K562 (cell line): ENCODE measurements around the gene CST6. TPM values are rescaled to one million over a fixed set of nuclear protein-coding genes. Genes with fewer than 3 reads are reported as not detected.

Experiments used
- ATAC-seq: fragments of 200-7000 bp; cut with Tn5 transposase; 3 replicates; pipeline ENCODE4 v1.9.1; 2020; ENCODE audit warnings: moderate library complexity
- BruUV-seq: library from RNA; stranded (reverse); fragments of 400-500 nt; replicated peaks from 2 replicates; lab custom pipeline; 2021; lab: Mats Ljungman, UMichigan
- CTCF ChIA-PET: fragments of 300-600 bp; formaldehyde crosslinking; extraction: SDS; loops from one replicate; lab custom pipeline; 2021; ENCODE audit warnings: low intra/inter-chr PET ratio; lab: Yijun Ruan, JAX
- POLR2A ChIA-PET: fragments of 300-600, 350-650 bp; sonication (Branson Sonifier 250); formaldehyde crosslinking; extraction: SDS; loops from one replicate; lab custom pipeline; 2021; ENCODE audit warnings: antibody characterized with exemption, inconsistent platforms; lab: Yijun Ruan, JAX
- DNase-seq, 4 experiments: peaks; one replicate each; pipeline versions ENCODE4 v3.0.0 to v3.0.0-alpha.2; 2011 to 2018; ENCODE audit warnings: low spot score in 3 of 4, mixed read lengths in 3 of 4; ENCODE audit errors: extremely low read depth in 1 of 4
- FAIRE-seq: peaks from 2 replicates; lab custom pipeline; 2011; peaks lifted over from hg19 to GRCh38; lab: Jason Lieb, UNC
- H2AFZ ChIP-seq: 2 replicates; pipeline ENCODE4 v1.6.0; 2011; ENCODE audit warnings: low read depth, low read length, control low read depth, inconsistent platforms
- H3K27ac ChIP-seq: fragments of 200-600 bp; 3 replicates; pipeline ENCODE4 v1.8.0; 2011; ENCODE audit warnings: low read depth, mild to moderate bottlenecking, control low read depth, inconsistent platforms, low read length, moderate library complexity, mixed read lengths; ENCODE audit errors: extremely low read depth
- H3K27me3 ChIP-seq, 2 experiments: fragments of 300-600 bp in 1 of 2; 2 replicates in 1 of 2; 3 replicates in 1 of 2; pipeline versions ENCODE4 v1.6.0 to v1.8.0; 2011; ENCODE audit warnings: inconsistent platforms in 2 of 2, low read length in 2 of 2, mild to moderate bottlenecking in 1 of 2, mixed read lengths in 1 of 2, moderate library complexity in 1 of 2; ENCODE audit not compliant: control insufficient read depth in 2 of 2, insufficient read depth in 2 of 2
- H3K36me3 ChIP-seq: fragments of 300-600 bp; 3 replicates; pipeline ENCODE4 v1.8.0; 2011; ENCODE audit warnings: mild to moderate bottlenecking, low read length, inconsistent platforms; ENCODE audit not compliant: control insufficient read depth, insufficient read depth
- H3K4me1 ChIP-seq, 2 experiments: fragments of 200-600 bp in 1 of 2; replicated peaks in 1 of 2; 2 replicates in 1 of 2; 3 replicates in 1 of 2; pipeline versions ENCODE4 v1.5.1 to v1.8.0; 2011; ENCODE audit warnings: inconsistent platforms in 2 of 2, low read length in 2 of 2, mild to moderate bottlenecking in 1 of 2, mixed read lengths in 1 of 2, moderate library complexity in 1 of 2; ENCODE audit not compliant: control insufficient read depth in 2 of 2, insufficient read depth in 2 of 2
- H3K4me2 ChIP-seq: 2 replicates; pipeline ENCODE4 v1.6.1; 2011; ENCODE audit warnings: low read length, control low read depth, inconsistent platforms, mixed read lengths; ENCODE audit not compliant: insufficient read depth
- H3K4me3 ChIP-seq: fragments of 200-600 bp; sonication (generic), shearing (Covaris generic); 2 replicates; pipeline ENCODE4 v1.5.1; 2016; ENCODE audit warnings: control low read depth, inconsistent platforms
- H3K79me2 ChIP-seq: fragments of 200-600 bp; 3 replicates; pipeline ENCODE4 v1.8.0; 2011; ENCODE audit warnings: low read length, inconsistent platforms; ENCODE audit not compliant: control insufficient read depth, insufficient read depth
- H3K9ac ChIP-seq, 2 experiments: 2 replicates each; pipeline versions ENCODE4 v1.6.0 to v1.6.1; 2011; ENCODE audit warnings: low read depth in 2 of 2, low read length in 2 of 2, control low read depth in 1 of 2, inconsistent platforms in 1 of 2, mild to moderate bottlenecking in 1 of 2, mixed read lengths in 1 of 2; ENCODE audit not compliant: insufficient read depth in 1 of 2
- H3K9me1 ChIP-seq: one replicate; pipeline ENCODE4 v1.6.0; 2011; ENCODE audit warnings: inconsistent platforms, mild to moderate bottlenecking, low read length, moderate library complexity; ENCODE audit not compliant: control insufficient read depth, insufficient read depth
- H3K9me3 ChIP-seq: replicated peaks from 2 replicates; pipeline ENCODE4 v1.5.1; 2011; ENCODE audit warnings: low read depth, low read length, inconsistent platforms; ENCODE audit not compliant: control insufficient read depth, insufficient read depth
- H4K20me1 ChIP-seq: replicated peaks from 2 replicates; pipeline ENCODE4 v1.6.1; 2011; ENCODE audit warnings: low read length, inconsistent platforms, mixed read lengths; ENCODE audit not compliant: control insufficient read depth, insufficient read depth
- ADNP ChIP-seq: fragments of 200-800 bp; sonication (Bioruptor generic); IDR thresholded peaks from 2 replicates; pipeline ENCODE4 v1.6.1; 2016; ENCODE audit warnings: missing genetic modification characterization, missing compliant biosample characterization
- BCOR ChIP-seq: fragments of 450-650 bp; IDR thresholded peaks from 2 replicates; pipeline ENCODE4 v1.6.1; 2016
- CEBPB ChIP-seq: fragments of 450-650 bp; IDR thresholded peaks from 2 replicates; pipeline ENCODE4 v1.6.1; 2016; ENCODE audit warnings: missing genetic modification characterization, missing compliant biosample characterization
- DMBX1 ChIP-seq: fragments of 250-450 bp; sonication (Bioruptor Pico); IDR thresholded peaks from 2 replicates; pipeline ENCODE4 v1.8.0; 2022; ENCODE audit warnings: inconsistent platforms, mild to moderate bottlenecking, moderate library complexity, borderline replicate concordance
- ELF1 ChIP-seq: fragments of 200-800 bp; sonication (Bioruptor generic); IDR thresholded peaks from 2 replicates; pipeline ENCODE4 v1.6.1; 2016; ENCODE audit warnings: missing genetic modification characterization, missing compliant biosample characterization
- HDAC2 ChIP-seq: fragments of 450-650 bp; IDR thresholded peaks from 2 replicates; pipeline ENCODE4 v1.6.1; 2016; ENCODE audit warnings: mild to moderate bottlenecking
- NCOA2 ChIP-seq, 2 experiments: fragments of 450-650 bp; IDR thresholded peaks; 2 replicates each; pipeline ENCODE4 v1.6.1; 2018; ENCODE audit warnings: mild to moderate bottlenecking in 2 of 2, moderate library complexity in 1 of 2; ENCODE audit not compliant: partially characterized antibody in 2 of 2
- NFIC ChIP-seq: fragments of 450-650 bp; IDR thresholded peaks from 2 replicates; pipeline ENCODE4 v1.6.1; 2017; ENCODE audit warnings: mild to moderate bottlenecking, inconsistent platforms
- RAD21 ChIP-seq, 2 experiments: fragments of 250-450 bp in 1 of 2; fragments of 450-650 bp in 1 of 2; sonication (Bioruptor Pico) in 1 of 2; formaldehyde crosslinking in 1 of 2; IDR thresholded peaks in 1 of 2; conservative IDR thresholded peaks in 1 of 2; 2 replicates each; pipeline versions ENCODE4 v1.4.0 to v1.8.0; 2020 to 2022; ENCODE audit warnings: mild to moderate bottlenecking in 2 of 2, moderate library complexity in 1 of 2
- SMC3 ChIP-seq: conservative IDR thresholded peaks from 2 replicates; pipeline ENCODE4 v1.6.1; 2011; ENCODE audit warnings: low read depth, low read length, improper control_type of control experiment; ENCODE audit not compliant: insufficient read depth
- TCF7 ChIP-seq: sonication (generic); IDR thresholded peaks from 2 replicates; pipeline ENCODE4 v1.6.1; 2016; ENCODE audit warnings: antibody characterized with exemption, borderline replicate concordance
- TGIF2 ChIP-seq: sonication (generic); formaldehyde crosslinking; IDR thresholded peaks from 2 replicates; pipeline ENCODE4 v1.8.1; 2022; ENCODE audit warnings: mild to moderate bottlenecking, missing genetic modification reagents, moderate library complexity
- ZFP1 ChIP-seq: fragments of 450-650 bp; formaldehyde crosslinking; IDR thresholded peaks from 2 replicates; pipeline ENCODE4 v1.4.0; 2020; ENCODE audit warnings: mild to moderate bottlenecking, mixed read lengths
- ZFP36 ChIP-seq: fragments of 150-350 bp; IDR thresholded peaks from 2 replicates; pipeline ENCODE4 v1.6.1; 2018; ENCODE audit warnings: low read length, low read depth; ENCODE audit not compliant: partially characterized antibody
- ZNF121 ChIP-seq: sonication (generic); formaldehyde crosslinking; conservative IDR thresholded peaks from 2 replicates; pipeline ENCODE4 v1.8.0; 2022; ENCODE audit warnings: missing genetic modification reagents
- ZNF124 ChIP-seq: sonication (generic); formaldehyde crosslinking; IDR thresholded peaks from 2 replicates; pipeline ENCODE4 v1.8.1; 2022; ENCODE audit warnings: missing genetic modification reagents
- ZNF143 ChIP-seq: sonication (generic); formaldehyde crosslinking; IDR thresholded peaks from 2 replicates; pipeline ENCODE4 v1.9.0; 2022; ENCODE audit warnings: mild to moderate bottlenecking, missing genetic modification reagents
- ZNF830 ChIP-seq: fragments of 250-450 bp; sonication (Bioruptor Pico); IDR thresholded peaks from 2 replicates; pipeline ENCODE4 v1.5.0; 2021; ENCODE audit warnings: mild to moderate bottlenecking
- WGBS: fragments of 100-300 bp; shearing (Covaris generic); methylation state at CpG from one replicate; pipeline ENCODE4 v1.1.6; 2016; ENCODE audit warnings: low coverage, mixed read lengths; ENCODE audit not compliant: insufficient coverage; ENCODE audit errors: missing lambda C conversion rate; 5-methylcytosine and 5-hydroxymethylcytosine counted together
- in situ Hi-C: fragments of 300-500 bp; cut with MboI; formaldehyde crosslinking; loops from 4 replicates; pipeline ENCODE4 v1.15.0; 2018; ENCODE audit warnings: inconsistent platforms, mixed read lengths
- intact Hi-C: fragments of 100-400 bp; cut with micrococcal nuclease; formaldehyde crosslinking; loops from 2 replicates; pipeline ENCODE4 v1.14.2; 2022
- polyA plus RNA-seq, 8 experiments: library from polyadenylated mRNA; depleted of rRNA in 4 of 8; stranded (reverse) in 5 of 8; unstranded in 3 of 8; fragments of >200 nt; fragmentation: Nextera tagmentation in 2 of 8; fragmentation: Illumina TruSeq in 1 of 8; extraction: Ambion mirVana in 2 of 8; extraction: Trizol in 1 of 8; gene quantifications; 2 replicates each; pipeline versions ENCODE4 v1.2.1 to v1.2.3, GENCODE V29; 2011 to 2014; ENCODE audit warnings: inconsistent platforms in 1 of 8, missing spikeins in 1 of 8
- total RNA-seq, 7 experiments: library from RNA; depleted of rRNA in 6 of 7; stranded (reverse); fragments of >200 nt in 6 of 7; fragmentation: Illumina TruSeq in 2 of 7; extraction: Trizol in 2 of 7; gene quantifications; 2 replicates each; pipeline versions ENCODE4 v1.2.1 to v1.2.3, GENCODE V29; 2011 to 2021; ENCODE audit warnings: low replicate concordance in 1 of 7
- TF ChIP-seq, protein P1 (sequence below): IDR thresholded peaks from 2 replicates; pipeline ENCODE4 v1.6.1; 2014; ENCODE audit warnings: antibody characterized with exemption
- TF ChIP-seq, protein P2 (sequence below): fragments of 450-650 bp; formaldehyde crosslinking; IDR thresholded peaks from 2 replicates; pipeline ENCODE4 v1.4.0; 2020; ENCODE audit warnings: mild to moderate bottlenecking, moderate library complexity
- TF ChIP-seq, protein P3 (sequence below): fragments of 250-450 bp; sonication (Bioruptor Pico); IDR thresholded peaks from 2 replicates; pipeline ENCODE4 v1.8.0; 2021; ENCODE audit warnings: mild to moderate bottlenecking, moderate library complexity

Gene CST6
- total and polyA plus RNA-seq, 9 of the 15 experiments (the other 6 are each of a cell fraction or from before 2014, with no cell fraction given): not detected

DNA sequence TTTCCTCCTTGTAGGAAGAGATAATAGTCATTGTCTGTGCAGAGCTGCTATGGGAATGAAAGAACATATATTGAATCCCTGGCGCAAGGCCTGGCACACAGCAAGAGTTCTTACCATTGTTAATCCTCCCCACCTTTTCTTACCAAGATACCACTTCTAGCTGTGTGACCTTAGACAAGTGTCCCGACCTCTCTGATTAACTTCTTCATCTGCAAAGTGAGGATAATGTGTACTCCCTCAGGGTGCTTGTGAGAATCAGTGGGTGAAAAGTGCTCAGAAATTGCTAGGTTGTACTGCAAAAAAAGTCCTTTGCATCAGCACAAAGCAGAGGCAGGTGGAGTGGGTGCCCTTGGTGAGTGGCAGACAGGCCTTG is 3.7 kb upstream of the CST6 start:
- Histone ChIP-seq H2AFZ (no peak overlapping the region), H3K27ac (no peak overlapping the region), H3K4me3 (no peak overlapping the region), H3K4me1 (peaks cover 28 to 42% of the 10 kb centered on the region in 2 experiments), H3K9me3 (no peaks in the 10 kb centered on the region), H3K79me2 (peaks cover 12% of the 10 kb centered on the region), H3K27me3 (no peaks in the 10 kb centered on the region), H3K9me1 (no peaks in the 10 kb centered on the region), H4K20me1 (no peaks in the 10 kb centered on the region), H3K36me3 (peaks cover 24% of the 10 kb centered on the region; the same call in 2 of the 3 replicates), H3K4me2 (no peak overlapping the region), H3K9ac (no peak overlapping the region; a peak in 1 of 4 replicates)
- FAIRE-seq (no peak), ATAC-seq (no peak), DNase-seq (no peak)
- POLR2A ChIA-PET: interaction anchor here (1.2 to 3.3 kb wide), 5 partner anchors 9 to 150 kb away, joined by 3 to 13 read pairs (median 6); partner anchors contain the start of gene CFL1
- in situ Hi-C loops: no loop called here
- CTCF ChIA-PET: no interaction called here
- WGBS: 44% methylated on average over 2 of the region's 2 CpGs
- intact Hi-C loops: no loop called here
- no TSS peak for BruUV-seq
- no peak for TF ChIP-seq CEBPB (tag)
- no peak for TF ChIP-seq ELF1 (tag)
- TF ChIP-seq, protein P1, sequence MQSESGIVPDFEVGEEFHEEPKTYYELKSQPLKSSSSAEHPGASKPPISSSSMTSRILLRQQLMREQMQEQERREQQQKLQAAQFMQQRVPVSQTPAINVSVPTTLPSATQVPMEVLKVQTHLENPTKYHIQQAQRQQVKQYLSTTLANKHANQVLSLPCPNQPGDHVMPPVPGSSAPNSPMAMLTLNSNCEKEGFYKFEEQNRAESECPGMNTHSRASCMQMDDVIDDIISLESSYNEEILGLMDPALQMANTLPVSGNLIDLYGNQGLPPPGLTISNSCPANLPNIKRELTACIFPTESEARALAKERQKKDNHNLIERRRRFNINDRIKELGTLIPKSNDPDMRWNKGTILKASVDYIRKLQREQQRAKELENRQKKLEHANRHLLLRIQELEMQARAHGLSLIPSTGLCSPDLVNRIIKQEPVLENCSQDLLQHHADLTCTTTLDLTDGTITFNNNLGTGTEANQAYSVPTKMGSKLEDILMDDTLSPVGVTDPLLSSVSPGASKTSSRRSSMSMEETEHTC: no peak
- TF ChIP-seq ZFP36: peak; percentile 82
- no peak for TF ChIP-seq TGIF2 (CRISPR knock-in tag)
- no peak for TF ChIP-seq ZFP1
- TF ChIP-seq ZNF830: no peak
- TF ChIP-seq RAD21 (CRISPR knock-in tag; conservative IDR thresholded peaks at IDR 0.05 in 1 of 2, IDR thresholded peaks at IDR 0.05 in 1 of 2): no peak
- TF ChIP-seq, protein P2, sequence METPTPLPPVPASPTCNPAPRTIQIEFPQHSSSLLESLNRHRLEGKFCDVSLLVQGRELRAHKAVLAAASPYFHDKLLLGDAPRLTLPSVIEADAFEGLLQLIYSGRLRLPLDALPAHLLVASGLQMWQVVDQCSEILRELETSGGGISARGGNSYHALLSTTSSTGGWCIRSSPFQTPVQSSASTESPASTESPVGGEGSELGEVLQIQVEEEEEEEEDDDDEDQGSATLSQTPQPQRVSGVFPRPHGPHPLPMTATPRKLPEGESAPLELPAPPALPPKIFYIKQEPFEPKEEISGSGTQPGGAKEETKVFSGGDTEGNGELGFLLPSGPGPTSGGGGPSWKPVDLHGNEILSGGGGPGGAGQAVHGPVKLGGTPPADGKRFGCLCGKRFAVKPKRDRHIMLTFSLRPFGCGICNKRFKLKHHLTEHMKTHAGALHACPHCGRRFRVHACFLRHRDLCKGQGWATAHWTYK (CRISPR knock-in tag): no peak
- TF ChIP-seq ADNP (tag): peak; percentile 62; the same call in 1 of the 2 replicates
- no peak for TF ChIP-seq DMBX1 (CRISPR knock-in tag)
- TF ChIP-seq BCOR: peak; percentile 97
- 0 out of 2 replicates have a peak, but pooled peaks have one; percentile 22 for TF ChIP-seq NFIC
- no peak for TF ChIP-seq ZNF124 (CRISPR knock-in tag)
- TF ChIP-seq ZNF143 (CRISPR knock-in tag): no peak
- no peak for TF ChIP-seq SMC3
- no peak for TF ChIP-seq NCOA2 (IDR thresholded peaks at IDR 0.05; ENCODE audit: partially characterized antibody in 2 of 2)
- TF ChIP-seq, protein P3, sequence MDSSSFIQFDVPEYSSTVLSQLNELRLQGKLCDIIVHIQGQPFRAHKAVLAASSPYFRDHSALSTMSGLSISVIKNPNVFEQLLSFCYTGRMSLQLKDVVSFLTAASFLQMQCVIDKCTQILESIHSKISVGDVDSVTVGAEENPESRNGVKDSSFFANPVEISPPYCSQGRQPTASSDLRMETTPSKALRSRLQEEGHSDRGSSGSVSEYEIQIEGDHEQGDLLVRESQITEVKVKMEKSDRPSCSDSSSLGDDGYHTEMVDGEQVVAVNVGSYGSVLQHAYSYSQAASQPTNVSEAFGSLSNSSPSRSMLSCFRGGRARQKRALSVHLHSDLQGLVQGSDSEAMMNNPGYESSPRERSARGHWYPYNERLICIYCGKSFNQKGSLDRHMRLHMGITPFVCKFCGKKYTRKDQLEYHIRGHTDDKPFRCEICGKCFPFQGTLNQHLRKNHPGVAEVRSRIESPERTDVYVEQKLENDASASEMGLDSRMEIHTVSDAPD (CRISPR knock-in tag): no peak
- peak; percentile 25; the same call in 1 of the 2 replicates for TF ChIP-seq HDAC2
- TF ChIP-seq TCF7: no peak
- no peak for TF ChIP-seq ZNF121 (CRISPR knock-in tag)
